CD4-positive, alpha-beta T cell treated with Interleukin-15 for 1 hour (primary cell): ENCODE measurements around the gene ZNF346.

ENCODE experiments used
- DNase-seq: peaks from one replicate; pipeline ENCODE4 v3.0.0-alpha.2; 2020

The ZNF346 gene

DNA sequence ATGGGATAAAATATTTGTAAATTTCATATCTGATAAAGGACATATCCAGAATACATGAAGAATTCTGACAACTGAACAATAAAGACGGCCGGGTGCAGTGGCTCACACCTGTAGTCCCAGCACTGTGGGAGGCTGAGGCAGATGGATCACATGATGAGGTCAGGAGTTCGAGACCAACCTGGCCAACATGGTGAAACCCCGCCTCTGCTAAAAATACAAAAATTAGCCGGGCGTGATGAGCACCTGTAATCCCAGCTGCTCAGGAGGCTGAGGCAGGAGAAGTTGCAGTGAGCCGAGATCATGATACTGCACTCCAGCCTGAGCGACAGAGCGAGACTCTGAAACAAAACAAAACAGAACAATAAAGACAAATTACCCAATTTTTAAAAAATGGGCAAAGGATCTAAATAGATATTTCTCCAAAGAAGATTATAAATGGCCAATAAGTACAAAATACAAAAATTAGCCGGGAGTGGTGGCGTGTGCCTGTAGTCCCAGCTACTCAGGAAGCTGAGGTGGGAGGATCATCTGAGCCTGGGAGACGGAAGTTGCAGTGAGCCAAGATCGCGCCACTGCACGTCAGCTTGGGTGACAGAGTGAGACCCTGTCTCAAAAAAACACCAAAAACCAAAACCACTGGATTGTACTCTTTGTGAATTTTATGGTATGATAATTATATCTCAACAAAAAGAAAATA lies 101.4 kb downstream of the ZNF346 start:
- DNase-seq: no peak

DNA sequence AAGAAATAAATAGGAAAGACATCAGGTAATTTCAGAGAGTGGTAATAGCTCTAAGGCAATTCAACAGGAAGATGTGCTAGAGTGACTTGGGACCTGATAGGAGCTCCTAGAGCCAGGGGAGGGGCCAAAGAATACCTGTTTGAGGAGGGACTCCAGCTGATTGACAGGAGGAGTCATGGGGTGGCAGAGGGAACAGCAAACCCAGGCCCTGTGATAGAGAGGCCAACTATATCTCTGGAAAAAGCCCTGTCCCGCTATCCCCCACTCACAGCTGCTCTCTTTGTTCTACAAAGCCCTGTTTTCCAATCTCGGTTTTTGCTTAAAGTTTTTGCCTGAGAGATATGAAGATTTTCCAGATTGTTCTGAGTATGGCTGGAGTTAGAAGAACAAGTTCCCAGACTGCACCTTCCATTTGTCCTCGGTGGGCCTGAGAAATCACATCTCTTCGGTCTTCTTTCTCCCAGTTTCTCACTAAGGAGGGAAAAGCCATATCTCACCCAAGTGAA lies 102.0 kb downstream of the ZNF346 start:
- DNase-seq: no peak

DNA sequence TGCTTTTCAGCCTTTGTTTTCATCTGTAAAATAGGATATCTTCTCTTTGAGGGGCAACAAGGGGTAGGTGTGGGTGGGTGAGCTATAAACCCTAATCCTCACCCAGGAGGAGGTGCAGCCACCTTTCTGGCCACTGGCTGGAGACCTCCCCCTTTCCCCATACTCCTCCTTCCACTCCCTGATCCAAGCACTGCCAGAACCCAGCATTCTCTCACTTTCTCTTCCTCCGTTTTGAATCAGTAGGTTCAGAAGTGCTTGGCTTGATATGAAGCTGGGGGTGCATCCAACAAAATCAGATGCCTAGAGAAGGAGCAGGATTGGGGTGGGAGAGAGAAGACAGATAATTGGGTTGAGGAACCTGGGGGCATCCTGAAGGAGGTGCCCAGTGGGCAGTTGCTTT lies 104.3 kb downstream of the ZNF346 start:
- DNase-seq: no peak

GRCh38 chr5:177128551-177128981 lies 106.1 kb downstream of the ZNF346 start:
- no peak for DNase-seq

- DNase-seq: no peak
Measured at GRCh38 chr5:177130211-177131018, 107.9 kb downstream of the ZNF346 start.
